HepG2 (cell line): Measurements from ENCODE around the gene DHFR2. TPM values are rescaled to one million over a fixed set of nuclear protein-coding genes. Genes with fewer than 3 reads are reported as not detected.

Source experiments
- ATAC-seq: fragments of 200-7000 bp; cut with Tn5 transposase; 3 replicates; pipeline ENCODE4 v1.9.1; 2020; ENCODE audit warnings: mild to moderate bottlenecking, moderate library complexity
- BruUV-seq: library from RNA; stranded (reverse); fragments of 400-500 nt; replicated peaks from 2 replicates; lab custom pipeline; 2021; lab: Mats Ljungman, UMichigan
- CTCF ChIA-PET: fragments of 300-600 bp; formaldehyde crosslinking; extraction: SDS; loops from one replicate; lab custom pipeline; 2021; ENCODE audit warnings: low total read pairs, inconsistent platforms, low intra/inter-chr PET ratio; lab: Yijun Ruan, JAX
- POLR2A ChIA-PET: fragments of 350-600 bp; sonication (Branson Sonifier 250); formaldehyde crosslinking; loops from one replicate; lab custom pipeline; 2020; ENCODE audit warnings: antibody characterized with exemption, inconsistent platforms; lab: Yijun Ruan, JAX
- DNase-seq: peaks from one replicate; pipeline ENCODE4 v3.0.0-alpha.2; 2015; ENCODE audit warnings: low spot score
- FAIRE-seq: peaks from 3 replicates; lab custom pipeline; 2011; peaks lifted over from hg19 to GRCh38; lab: Jason Lieb, UNC
- H2AFZ ChIP-seq: one replicate; pipeline ENCODE4 v1.6.1; 2011; ENCODE audit warnings: low read length, inconsistent platforms
- H3K27ac ChIP-seq: fragments of 300-600 bp; 3 replicates; pipeline ENCODE4 v1.8.0; 2011; ENCODE audit warnings: mixed run types, mild to moderate bottlenecking, mixed read lengths, low read length, inconsistent platforms; ENCODE audit not compliant: insufficient read depth; ENCODE audit errors: extremely low read length
- H3K27me3 ChIP-seq, 2 experiments: fragments of 200-600 bp in 1 of 2; 2 replicates in 1 of 2; 3 replicates in 1 of 2; pipeline versions ENCODE4 v1.6.0 to v1.8.0; 2011; ENCODE audit warnings: low read length in 2 of 2, mild to moderate bottlenecking in 2 of 2, moderate library complexity in 2 of 2, inconsistent platforms in 1 of 2; ENCODE audit not compliant: insufficient read depth in 2 of 2, control insufficient read depth in 1 of 2
- H3K36me3 ChIP-seq, 2 experiments: fragments of 200-600 bp in 1 of 2; replicated peaks in 1 of 2; 2 replicates in 1 of 2; 3 replicates in 1 of 2; pipeline versions ENCODE4 v1.5.1 to v1.8.0; 2011; ENCODE audit warnings: low read length in 2 of 2, inconsistent platforms in 1 of 2; ENCODE audit not compliant: insufficient read depth in 2 of 2, control insufficient read depth in 1 of 2
- H3K4me1 ChIP-seq: 2 replicates; pipeline ENCODE4 v1.5.1; 2012; ENCODE audit warnings: low read length, inconsistent platforms; ENCODE audit not compliant: insufficient read depth
- H3K4me2 ChIP-seq: 2 replicates; pipeline ENCODE4 v1.6.0; 2011; ENCODE audit warnings: low read depth, low read length, inconsistent platforms
- H3K4me3 ChIP-seq, 3 experiments: fragments of 200-600 bp in 1 of 3; sonication (generic), shearing (Covaris generic) in 1 of 3; replicated peaks in 1 of 3; 2 replicates each; pipeline ENCODE4 v1.5.1; 2011 to 2016; ENCODE audit warnings: low read length in 3 of 3, inconsistent platforms in 2 of 3, low read depth in 2 of 3, mild to moderate bottlenecking in 2 of 3, control low read depth in 1 of 3, mixed read lengths in 1 of 3; ENCODE audit not compliant: insufficient read depth in 1 of 3
- H3K79me2 ChIP-seq: one replicate; pipeline ENCODE4 v1.6.1; 2011; ENCODE audit warnings: low read length, inconsistent platforms; ENCODE audit not compliant: insufficient read depth
- H3K9ac ChIP-seq: 2 replicates; pipeline ENCODE4 v1.6.0; 2011; ENCODE audit warnings: mild to moderate bottlenecking, low read depth, low read length, inconsistent platforms; ENCODE audit not compliant: insufficient read depth
- H3K9me3 ChIP-seq: 2 replicates; pipeline ENCODE4 v1.5.1; 2012; ENCODE audit warnings: mild to moderate bottlenecking, low read length
- H4K20me1 ChIP-seq: 2 replicates; pipeline ENCODE4 v1.6.0; 2011; ENCODE audit warnings: inconsistent platforms, mild to moderate bottlenecking, low read length, moderate library complexity; ENCODE audit not compliant: insufficient read depth
- CREM ChIP-seq, 2 experiments: sonication (generic) in 1 of 2; formaldehyde crosslinking in 1 of 2; IDR thresholded peaks; 2 replicates each; pipeline versions ENCODE4 v1.4.0 to v1.6.1; 2016 to 2020; ENCODE audit warnings: antibody characterized with exemption in 1 of 2, mild to moderate bottlenecking in 1 of 2, missing genetic modification reagents in 1 of 2
- HDAC1 ChIP-seq: sonication (generic); formaldehyde crosslinking; IDR thresholded peaks from 2 replicates; pipeline ENCODE4 v1.5.1; 2020; ENCODE audit warnings: mild to moderate bottlenecking, missing genetic modification reagents
- HHEX ChIP-seq: IDR thresholded peaks from 2 replicates; pipeline ENCODE4 v1.6.1; 2016; ENCODE audit warnings: control low read depth
- HNRNPH1 ChIP-seq: fragments of 200-400 bp; formaldehyde crosslinking; optimal IDR thresholded peaks from 2 replicates; pipeline ENCODE3; 2017; ENCODE audit warnings: mild to moderate bottlenecking, low read depth, low read length
- MTA1 ChIP-seq: sonication (generic); formaldehyde crosslinking; IDR thresholded peaks from 2 replicates; pipeline ENCODE4 v1.4.0; 2020; ENCODE audit warnings: missing genetic modification reagents, mild to moderate bottlenecking, borderline replicate concordance
- NFYB ChIP-seq: sonication (generic); formaldehyde crosslinking; IDR thresholded peaks from 2 replicates; pipeline ENCODE4 v1.4.0; 2020; ENCODE audit warnings: missing genetic modification reagents
- NKX3-1 ChIP-seq: sonication (generic); formaldehyde crosslinking; IDR thresholded peaks from 2 replicates; pipeline ENCODE4 v1.5.0; 2020; ENCODE audit warnings: missing genetic modification reagents
- PLRG1 ChIP-seq: fragments of 450-650 bp; conservative IDR thresholded peaks from 2 replicates; pipeline ENCODE4 v1.6.1; 2016
- PRPF4 ChIP-seq: fragments of 200-400 bp; formaldehyde crosslinking; IDR thresholded peaks from 2 replicates; pipeline ENCODE4 v1.6.1; 2016; ENCODE audit warnings: low read length, low read depth; ENCODE audit not compliant: poor library complexity, severe bottlenecking
- SMAD3 ChIP-seq: sonication (generic); formaldehyde crosslinking; IDR thresholded peaks from 2 replicates; pipeline ENCODE4 v1.4.0; 2020; ENCODE audit warnings: missing genetic modification reagents
- SOX6 ChIP-seq, 2 experiments: fragments of 450-650 bp in 1 of 2; sonication (generic) in 1 of 2; formaldehyde crosslinking in 1 of 2; IDR thresholded peaks; 2 replicates each; pipeline versions ENCODE4 v1.4.0 to v1.6.1; 2017 to 2020; ENCODE audit warnings: antibody characterized with exemption in 1 of 2, mild to moderate bottlenecking in 1 of 2, missing genetic modification reagents in 1 of 2
- SP140L ChIP-seq: sonication (generic); formaldehyde crosslinking; IDR thresholded peaks from 2 replicates; pipeline ENCODE4 v1.4.0; 2020; ENCODE audit warnings: missing genetic modification reagents, borderline replicate concordance
- SRSF1 ChIP-seq: fragments of 200-400 bp; formaldehyde crosslinking; optimal IDR thresholded peaks from 2 replicates; pipeline ENCODE3; 2017; ENCODE audit warnings: mild to moderate bottlenecking, low read depth, low read length, moderate library complexity
- UBTF ChIP-seq: sonication (generic); formaldehyde crosslinking; IDR thresholded peaks from 2 replicates; pipeline ENCODE4 v1.4.0; 2020; ENCODE audit warnings: mild to moderate bottlenecking, missing genetic modification reagents
- ZBTB4 ChIP-seq: sonication (generic); formaldehyde crosslinking; IDR thresholded peaks from 2 replicates; pipeline ENCODE4 v1.4.0; 2020; ENCODE audit warnings: missing genetic modification reagents, mild to moderate bottlenecking, borderline replicate concordance
- ZNF121 ChIP-seq: sonication (generic); formaldehyde crosslinking; IDR thresholded peaks from 2 replicates; pipeline ENCODE4 v1.5.0; 2020; ENCODE audit warnings: mild to moderate bottlenecking, missing genetic modification reagents
- ZNF224 ChIP-seq: sonication (generic); formaldehyde crosslinking; IDR thresholded peaks from 2 replicates; pipeline ENCODE4 v1.5.0; 2020; ENCODE audit warnings: mild to moderate bottlenecking, missing genetic modification reagents
- ZSCAN25 ChIP-seq: sonication (generic); formaldehyde crosslinking; IDR thresholded peaks from 2 replicates; pipeline ENCODE4 v1.8.0; 2022; ENCODE audit warnings: mild to moderate bottlenecking, missing genetic modification reagents
- WGBS: methylation state at CpG from one replicate; pipeline ENCODE4 v1.1.6; 2017; ENCODE audit warnings: low lambda C conversion rate; 5-methylcytosine and 5-hydroxymethylcytosine counted together
- in situ Hi-C: cut with HindIII; loops from 2 replicates; pipeline ENCODE4 v1.10.0; 2017; ENCODE audit warnings: low pct_unique_long_range_greater_than_20kb; ENCODE audit not compliant: extremely low pct_ligation_motif_present
- intact Hi-C: fragments of 100-400 bp; cut with micrococcal nuclease; formaldehyde crosslinking; loops from one replicate; pipeline ENCODE4 v1.10.0; 2022; ENCODE audit not compliant: unreplicated experiment
- polyA plus RNA-seq, 8 experiments: library from polyadenylated mRNA; depleted of rRNA in 3 of 8; stranded (reverse) in 7 of 8; unstranded in 1 of 8; fragments of >200 nt; fragmentation: Illumina TruSeq in 4 of 8; extraction: Trizol in 4 of 8; gene quantifications; 2 replicates each; pipeline versions ENCODE4 v1.2.1 to v1.2.3, GENCODE V29; 2011 to 2016; ENCODE audit warnings: low read depth in 4 of 8, missing spikeins in 1 of 8, mixed read lengths in 1 of 8; ENCODE audit not compliant: insufficient read depth in 1 of 8
- total RNA-seq, 5 experiments: library from RNA; depleted of rRNA; stranded (reverse); fragments of >200 nt; fragmentation: Illumina TruSeq; extraction: Trizol; gene quantifications; 2 replicates each; pipeline ENCODE4 v1.2.3, GENCODE V29; 2016; ENCODE audit warnings: low read depth in 1 of 5

The DHFR2 gene
- total and polyA plus RNA-seq, 2 of the 13 experiments (the other 11 are each of a cell fraction or from before 2014, with no cell fraction given), result 1.4 to 4.6 TPM

GRCh38 chr3:94015025-94015424, 47.7 kb downstream of the DHFR2 start:
- ATAC-seq, result no peak
- whole genome bisulfite sequencing, result 88% methylated on average over 1 of the region's 1 CpG
- TF ChIP-seq NKX3-1 (CRISPR knock-in tag) (no peak), SP140L (CRISPR knock-in tag) (no peak), ZNF121 (no peak), HNRNPH1 (no peak), PLRG1 (no peak), ZNF224 (no peak), UBTF (CRISPR knock-in tag) (no peak), SMAD3 (CRISPR knock-in tag) (no peak), PRPF4 (no peak), NFYB (CRISPR knock-in tag) (no peak), CREM (IDR thresholded peaks at IDR 0.05) (no peak), CREM (CRISPR knock-in tag; IDR thresholded peaks at IDR 0.05) (no peak), HDAC1 (CRISPR knock-in tag) (no peak), ZBTB4 (CRISPR knock-in tag) (no peak), SOX6 (IDR thresholded peaks at IDR 0.05) (no peak), SOX6 (CRISPR knock-in tag; IDR thresholded peaks at IDR 0.05) (no peak), ZSCAN25 (CRISPR knock-in tag) (no peak), SRSF1 (no peak), MTA1 (no peak), HHEX (CRISPR knock-in tag) (no peak)

More at GRCh38 chr3:94015025-94015424, 47.7 kb downstream of the DHFR2 start:
- no peak overlapping the region for H3K4me3 ChIP-seq
- no peak for FAIRE-seq
- no peak overlapping the region for H3K9ac ChIP-seq
- no peak overlapping the region for H3K27ac ChIP-seq
- intact Hi-C loops (no loop called here), in situ Hi-C loops (no loop called here)
- H3K4me2 ChIP-seq, result no peak overlapping the region
- CTCF ChIA-PET, result no interaction called here
- no peaks in the 10 kb centered on the region for H3K9me3 ChIP-seq
- H3K36me3 ChIP-seq, result no peaks in the 10 kb centered on the region
- POLR2A ChIA-PET, result no interaction called here
- no peaks in the 10 kb centered on the region for H3K27me3 ChIP-seq
- H2AFZ ChIP-seq, result no peak overlapping the region
- H4K20me1 ChIP-seq, result no peaks in the 10 kb centered on the region
- DNase-seq, result no peak
- no TSS peak for BruUV-seq
- H3K79me2 ChIP-seq, result no peaks in the 10 kb centered on the region
- H3K4me1 ChIP-seq, result no peaks in the 10 kb centered on the region
